WTC11 (cell line): ENCODE data around the gene SYCP2L. TPM values are rescaled to one million over a fixed set of nuclear protein-coding genes. Genes with fewer than 3 reads are reported as not detected.

Experiments
- ATAC-seq: fragments of 200-7000 bp; cut with Tn5 transposase; 2 replicates; pipeline ENCODE4 v1.10.0; 2021; ENCODE audit warnings: mild to moderate bottlenecking, moderate library complexity
- CTCF ChIA-PET: fragments of 300-600 bp; sonication (Branson Sonifier 250); formaldehyde crosslinking; loops from one replicate; lab custom pipeline; 2021; ENCODE audit warnings: antibody characterized with exemption; lab: Charles Lee
- POLR2A ChIA-PET: fragments of 350-600 bp; sonication (Branson Sonifier 250); formaldehyde crosslinking; loops from one replicate; lab custom pipeline; 2021; ENCODE audit warnings: antibody characterized with exemption; lab: Charles Lee
- DNase-seq: peaks from one replicate; pipeline ENCODE4 v3.0.0; 2021; ENCODE audit warnings: low spot score
- H3K27ac Mint-ChIP-seq: 2 replicates; pipeline ENCODE4 v1.8.0; 2021; ENCODE audit warnings: mixed read lengths
- H3K27me3 Mint-ChIP-seq: 2 replicates; pipeline ENCODE4 v1.8.0; 2021; ENCODE audit warnings: low read depth, mild to moderate bottlenecking, moderate library complexity, mixed read lengths
- H3K36me3 Mint-ChIP-seq: 2 replicates; pipeline ENCODE4 v1.8.0; 2021; ENCODE audit warnings: mixed read lengths
- H3K4me1 Mint-ChIP-seq: 2 replicates; pipeline ENCODE4 v1.8.0; 2022; ENCODE audit warnings: mixed read lengths
- H3K4me3 Mint-ChIP-seq: 2 replicates; pipeline ENCODE4 v1.8.0; 2021; ENCODE audit warnings: mild to moderate bottlenecking, moderate library complexity, mixed read lengths
- H3K9me3 Mint-ChIP-seq: 2 replicates; pipeline ENCODE4 v1.8.0; 2021; ENCODE audit warnings: mixed read lengths
- CREB1 ChIP-seq: sonication (generic); formaldehyde crosslinking; IDR thresholded peaks from 2 replicates; pipeline ENCODE4 v1.8.0; 2023; ENCODE audit warnings: mild to moderate bottlenecking, missing genetic modification reagents
- E2F1 ChIP-seq: sonication (generic); formaldehyde crosslinking; IDR thresholded peaks from 2 replicates; pipeline ENCODE4 v1.8.0; 2022; ENCODE audit warnings: mild to moderate bottlenecking, missing genetic modification reagents
- E2F4 ChIP-seq: sonication (generic); formaldehyde crosslinking; IDR thresholded peaks from 2 replicates; pipeline ENCODE4 v1.8.1; 2022; ENCODE audit warnings: low read depth, mild to moderate bottlenecking, moderate library complexity, missing genetic modification reagents, borderline replicate concordance
- ELF4 ChIP-seq: sonication (generic); formaldehyde crosslinking; IDR thresholded peaks from 2 replicates; pipeline ENCODE4 v1.8.1; 2022; ENCODE audit warnings: low read depth, mild to moderate bottlenecking, moderate library complexity, missing genetic modification reagents
- EMX1 ChIP-seq: fragments of 250-450 bp; sonication (Bioruptor Pico); IDR thresholded peaks from 2 replicates; pipeline ENCODE4 v1.8.0; 2021; ENCODE audit warnings: mild to moderate bottlenecking
- HMGA2 ChIP-seq: fragments of 250-450 bp; sonication (Bioruptor Pico); IDR thresholded peaks from 2 replicates; pipeline ENCODE4 v1.4.0; 2021; ENCODE audit warnings: mild to moderate bottlenecking, moderate library complexity
- IRF2 ChIP-seq: sonication (generic); formaldehyde crosslinking; IDR thresholded peaks from 2 replicates; pipeline ENCODE4 v1.8.0; 2022; ENCODE audit warnings: low read depth, missing genetic modification reagents, borderline replicate concordance
- MLX ChIP-seq: sonication (generic); formaldehyde crosslinking; IDR thresholded peaks from 2 replicates; pipeline ENCODE4 v1.8.1; 2023; ENCODE audit warnings: mild to moderate bottlenecking, missing genetic modification reagents, moderate library complexity
- MYBL2 ChIP-seq: sonication (generic); formaldehyde crosslinking; IDR thresholded peaks from 2 replicates; pipeline ENCODE4 v1.8.1; 2023; ENCODE audit warnings: mild to moderate bottlenecking, moderate library complexity, missing genetic modification reagents
- NFE2L1 ChIP-seq: sonication (generic); formaldehyde crosslinking; IDR thresholded peaks from 2 replicates; pipeline ENCODE4 v1.8.1; 2023; ENCODE audit warnings: missing genetic modification reagents
- NFYB ChIP-seq: sonication (generic); formaldehyde crosslinking; conservative IDR thresholded peaks from 2 replicates; pipeline ENCODE4 v1.8.0; 2022; ENCODE audit warnings: low read depth, missing genetic modification reagents
- NR3C1 ChIP-seq: sonication (generic); formaldehyde crosslinking; conservative IDR thresholded peaks from 2 replicates; pipeline ENCODE4 v1.8.1; 2023; ENCODE audit warnings: low read depth, mild to moderate bottlenecking, missing genetic modification reagents
- SMAD3 ChIP-seq: sonication (generic); formaldehyde crosslinking; IDR thresholded peaks from 2 replicates; pipeline ENCODE4 v1.8.0; 2022; ENCODE audit warnings: missing genetic modification reagents, mild to moderate bottlenecking, borderline replicate concordance
- SMAD4 ChIP-seq: sonication (generic); formaldehyde crosslinking; IDR thresholded peaks from 2 replicates; pipeline ENCODE4 v1.8.0; 2022; ENCODE audit warnings: mild to moderate bottlenecking, missing genetic modification reagents
- TEAD4 ChIP-seq: sonication (generic); formaldehyde crosslinking; IDR thresholded peaks from 2 replicates; pipeline ENCODE4 v1.8.0; 2022; ENCODE audit warnings: mild to moderate bottlenecking, missing genetic modification reagents
- ZBTB21 ChIP-seq: sonication (generic); formaldehyde crosslinking; IDR thresholded peaks from 2 replicates; pipeline ENCODE4 v1.8.1; 2023; ENCODE audit warnings: mild to moderate bottlenecking, missing genetic modification reagents, borderline replicate concordance
- ZMAT4 ChIP-seq: fragments of 250-450 bp; sonication (Bioruptor Pico); IDR thresholded peaks from 2 replicates; pipeline ENCODE4 v1.9.0; 2021; ENCODE audit warnings: mild to moderate bottlenecking
- ZNF317 ChIP-seq: sonication (generic); formaldehyde crosslinking; IDR thresholded peaks from 2 replicates; pipeline ENCODE4 v1.8.1; 2023; ENCODE audit warnings: low read depth, mild to moderate bottlenecking, moderate library complexity, missing genetic modification reagents, borderline replicate concordance
- ZNF396 ChIP-seq: fragments of 250-450 bp; sonication (Bioruptor Pico); IDR thresholded peaks from 2 replicates; pipeline ENCODE4 v1.8.0; 2021; ENCODE audit warnings: mild to moderate bottlenecking, moderate library complexity, borderline replicate concordance
- total RNA-seq: library from RNA; stranded (reverse); gene quantifications from 3 replicates; pipeline ENCODE4 v1.2.3, GENCODE V29; 2021
- TF ChIP-seq, protein P1 (sequence below): sonication (generic); formaldehyde crosslinking; IDR thresholded peaks from 2 replicates; pipeline ENCODE4 v1.8.1; 2023; ENCODE audit warnings: mild to moderate bottlenecking, missing genetic modification reagents, moderate library complexity
- TF ChIP-seq, protein P2 (sequence below): fragments of 200-600 bp; IDR thresholded peaks from 2 replicates; pipeline ENCODE4 v1.8.0; 2022; ENCODE audit warnings: antibody characterized with exemption
- TF ChIP-seq, protein P3 (sequence below): fragments of 250-450 bp; sonication (Bioruptor Pico); IDR thresholded peaks from 2 replicates; pipeline ENCODE4 v1.8.0; 2021; ENCODE audit warnings: mild to moderate bottlenecking
- TF ChIP-seq, protein P4 (sequence below): sonication (generic); formaldehyde crosslinking; IDR thresholded peaks from 2 replicates; pipeline ENCODE4 v1.8.1; 2023; ENCODE audit warnings: mild to moderate bottlenecking, missing genetic modification reagents

The SYCP2L gene
- total RNA-seq, 1 experiment from 2014 or later = 5.4 TPM

DNA sequence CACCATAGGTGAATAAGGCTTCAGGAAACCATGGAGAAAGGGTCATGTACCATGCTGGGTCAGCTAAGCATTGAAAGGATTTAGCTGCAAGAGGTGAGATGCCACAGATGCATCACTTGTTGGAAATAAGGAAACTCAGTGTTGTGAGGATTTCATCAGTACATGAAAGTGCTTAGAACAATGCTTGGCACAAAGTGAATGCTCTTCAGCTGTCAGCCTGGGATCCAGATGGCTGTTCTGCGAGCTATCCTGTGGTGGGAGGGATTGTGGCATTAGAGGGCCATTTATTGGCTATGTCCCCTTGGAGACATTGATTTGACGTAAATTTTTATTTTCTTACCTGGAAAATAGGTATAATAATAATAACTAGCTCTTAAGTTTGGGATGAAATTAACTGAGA is 104.3 kb downstream of the SYCP2L start:
- Mint-ChIP-seq H3K4me1 (peaks cover 15% of the 10 kb centered on the region), H3K27me3 (no peaks in the 10 kb centered on the region), H3K4me3 (no peak overlapping the region), H3K36me3 (no peaks in the 10 kb centered on the region), H3K9me3 (no peaks in the 10 kb centered on the region), H3K27ac (no peak overlapping the region)
- ChIA-PET CTCF (interaction anchor here (1.5 kb wide), 1 partner anchor 37 kb away, joined by 5 read pairs; no protein-coding TSS in a partner anchor), POLR2A (no interaction called here)
- DNase-seq = no peak
- TF ChIP-seq E2F1 (CRISPR knock-in tag) (no peak), MLX (CRISPR knock-in tag) (no peak), ELF4 (CRISPR knock-in tag) (no peak), CREB1 (CRISPR knock-in tag) (no peak), MYBL2 (CRISPR knock-in tag) (no peak), ZNF396 (no peak), HMGA2 (CRISPR knock-in tag) (no peak), TEAD4 (CRISPR knock-in tag) (no peak), ZMAT4 (no peak)
- TF ChIP-seq, protein P1, sequence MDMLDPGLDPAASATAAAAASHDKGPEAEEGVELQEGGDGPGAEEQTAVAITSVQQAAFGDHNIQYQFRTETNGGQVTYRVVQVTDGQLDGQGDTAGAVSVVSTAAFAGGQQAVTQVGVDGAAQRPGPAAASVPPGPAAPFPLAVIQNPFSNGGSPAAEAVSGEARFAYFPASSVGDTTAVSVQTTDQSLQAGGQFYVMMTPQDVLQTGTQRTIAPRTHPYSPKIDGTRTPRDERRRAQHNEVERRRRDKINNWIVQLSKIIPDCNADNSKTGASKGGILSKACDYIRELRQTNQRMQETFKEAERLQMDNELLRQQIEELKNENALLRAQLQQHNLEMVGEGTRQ (CRISPR knock-in tag) = no peak
- TF ChIP-seq, all 79 proteins: peak for 0
- ATAC-seq = no peak

GRCh38 chr6:10993896-10994295 is 107.0 kb downstream of the SYCP2L start:
- Mint-ChIP-seq H3K4me3 (no peak overlapping the region), H3K9me3 (no peaks in the 10 kb centered on the region), H3K4me1 (peaks cover 24% of the 10 kb centered on the region), H3K27me3 (no peaks in the 10 kb centered on the region), H3K27ac (no peak overlapping the region), H3K36me3 (no peaks in the 10 kb centered on the region)
- ATAC-seq (no peak), DNase-seq (no peak)
- POLR2A ChIA-PET = interaction anchor here (0.6 kb wide), 6 partner anchors 18 to 505 kb away, joined by 3 to 7 read pairs (median 6); no protein-coding TSS in a partner anchor
- CTCF ChIA-PET = interaction anchor here (0.6 to 2.7 kb wide), 4 partner anchors 39 to 1934 kb away, joined by 4 to 17 read pairs (median 5); no protein-coding TSS in a partner anchor
- TF ChIP-seq E2F4 (CRISPR knock-in tag) = no peak
- TF ChIP-seq, protein P2, sequence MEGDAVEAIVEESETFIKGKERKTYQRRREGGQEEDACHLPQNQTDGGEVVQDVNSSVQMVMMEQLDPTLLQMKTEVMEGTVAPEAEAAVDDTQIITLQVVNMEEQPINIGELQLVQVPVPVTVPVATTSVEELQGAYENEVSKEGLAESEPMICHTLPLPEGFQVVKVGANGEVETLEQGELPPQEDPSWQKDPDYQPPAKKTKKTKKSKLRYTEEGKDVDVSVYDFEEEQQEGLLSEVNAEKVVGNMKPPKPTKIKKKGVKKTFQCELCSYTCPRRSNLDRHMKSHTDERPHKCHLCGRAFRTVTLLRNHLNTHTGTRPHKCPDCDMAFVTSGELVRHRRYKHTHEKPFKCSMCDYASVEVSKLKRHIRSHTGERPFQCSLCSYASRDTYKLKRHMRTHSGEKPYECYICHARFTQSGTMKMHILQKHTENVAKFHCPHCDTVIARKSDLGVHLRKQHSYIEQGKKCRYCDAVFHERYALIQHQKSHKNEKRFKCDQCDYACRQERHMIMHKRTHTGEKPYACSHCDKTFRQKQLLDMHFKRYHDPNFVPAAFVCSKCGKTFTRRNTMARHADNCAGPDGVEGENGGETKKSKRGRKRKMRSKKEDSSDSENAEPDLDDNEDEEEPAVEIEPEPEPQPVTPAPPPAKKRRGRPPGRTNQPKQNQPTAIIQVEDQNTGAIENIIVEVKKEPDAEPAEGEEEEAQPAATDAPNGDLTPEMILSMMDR = no peak
- TF ChIP-seq HMGA2 (CRISPR knock-in tag) = no peak
- TF ChIP-seq EMX1 (CRISPR knock-in tag) = no peak
- no peak for TF ChIP-seq NFE2L1 (CRISPR knock-in tag)
- TF ChIP-seq, protein P3, sequence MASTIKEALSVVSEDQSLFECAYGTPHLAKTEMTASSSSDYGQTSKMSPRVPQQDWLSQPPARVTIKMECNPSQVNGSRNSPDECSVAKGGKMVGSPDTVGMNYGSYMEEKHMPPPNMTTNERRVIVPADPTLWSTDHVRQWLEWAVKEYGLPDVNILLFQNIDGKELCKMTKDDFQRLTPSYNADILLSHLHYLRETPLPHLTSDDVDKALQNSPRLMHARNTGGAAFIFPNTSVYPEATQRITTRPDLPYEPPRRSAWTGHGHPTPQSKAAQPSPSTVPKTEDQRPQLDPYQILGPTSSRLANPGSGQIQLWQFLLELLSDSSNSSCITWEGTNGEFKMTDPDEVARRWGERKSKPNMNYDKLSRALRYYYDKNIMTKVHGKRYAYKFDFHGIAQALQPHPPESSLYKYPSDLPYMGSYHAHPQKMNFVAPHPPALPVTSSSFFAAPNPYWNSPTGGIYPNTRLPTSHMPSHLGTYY (CRISPR knock-in tag) = no peak
- TF ChIP-seq MLX (CRISPR knock-in tag) = no peak
- TF ChIP-seq, protein P4, sequence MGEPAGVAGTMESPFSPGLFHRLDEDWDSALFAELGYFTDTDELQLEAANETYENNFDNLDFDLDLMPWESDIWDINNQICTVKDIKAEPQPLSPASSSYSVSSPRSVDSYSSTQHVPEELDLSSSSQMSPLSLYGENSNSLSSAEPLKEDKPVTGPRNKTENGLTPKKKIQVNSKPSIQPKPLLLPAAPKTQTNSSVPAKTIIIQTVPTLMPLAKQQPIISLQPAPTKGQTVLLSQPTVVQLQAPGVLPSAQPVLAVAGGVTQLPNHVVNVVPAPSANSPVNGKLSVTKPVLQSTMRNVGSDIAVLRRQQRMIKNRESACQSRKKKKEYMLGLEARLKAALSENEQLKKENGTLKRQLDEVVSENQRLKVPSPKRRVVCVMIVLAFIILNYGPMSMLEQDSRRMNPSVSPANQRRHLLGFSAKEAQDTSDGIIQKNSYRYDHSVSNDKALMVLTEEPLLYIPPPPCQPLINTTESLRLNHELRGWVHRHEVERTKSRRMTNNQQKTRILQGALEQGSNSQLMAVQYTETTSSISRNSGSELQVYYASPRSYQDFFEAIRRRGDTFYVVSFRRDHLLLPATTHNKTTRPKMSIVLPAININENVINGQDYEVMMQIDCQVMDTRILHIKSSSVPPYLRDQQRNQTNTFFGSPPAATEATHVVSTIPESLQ (CRISPR knock-in tag) = no peak
- no peak for TF ChIP-seq ZBTB21
- no peak for TF ChIP-seq ZNF317 (CRISPR knock-in tag)
- TF ChIP-seq NR3C1 (CRISPR knock-in tag) = no peak
- no peak for TF ChIP-seq NFYB (CRISPR knock-in tag)
- no peak for TF ChIP-seq SMAD4 (CRISPR knock-in tag)
- no peak for TF ChIP-seq SMAD3 (CRISPR knock-in tag)
- no peak for TF ChIP-seq IRF2 (CRISPR knock-in tag)
